ENCODE measurements around the gene AGR2.

DNA sequence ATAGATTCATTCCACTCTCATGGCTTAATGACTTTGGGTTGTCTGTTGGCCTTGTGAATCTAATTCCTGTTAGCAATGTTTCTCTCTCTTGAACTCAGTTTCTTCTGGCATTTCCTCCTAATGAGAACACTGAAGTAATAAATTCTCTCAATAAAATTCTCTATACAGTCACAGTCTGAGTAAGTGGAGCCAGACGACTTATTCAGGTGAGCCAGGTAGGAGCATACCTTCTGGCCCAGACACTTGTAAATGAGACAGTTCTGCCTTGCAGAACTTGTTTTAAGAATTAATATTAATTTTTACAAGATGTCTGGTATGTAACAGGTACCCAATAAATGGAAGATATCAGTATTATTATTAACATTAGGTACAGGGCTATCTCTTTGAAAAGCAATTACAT, 28.6 kb upstream of the AGR2 start:
- TF ChIP-seq, protein P1, sequence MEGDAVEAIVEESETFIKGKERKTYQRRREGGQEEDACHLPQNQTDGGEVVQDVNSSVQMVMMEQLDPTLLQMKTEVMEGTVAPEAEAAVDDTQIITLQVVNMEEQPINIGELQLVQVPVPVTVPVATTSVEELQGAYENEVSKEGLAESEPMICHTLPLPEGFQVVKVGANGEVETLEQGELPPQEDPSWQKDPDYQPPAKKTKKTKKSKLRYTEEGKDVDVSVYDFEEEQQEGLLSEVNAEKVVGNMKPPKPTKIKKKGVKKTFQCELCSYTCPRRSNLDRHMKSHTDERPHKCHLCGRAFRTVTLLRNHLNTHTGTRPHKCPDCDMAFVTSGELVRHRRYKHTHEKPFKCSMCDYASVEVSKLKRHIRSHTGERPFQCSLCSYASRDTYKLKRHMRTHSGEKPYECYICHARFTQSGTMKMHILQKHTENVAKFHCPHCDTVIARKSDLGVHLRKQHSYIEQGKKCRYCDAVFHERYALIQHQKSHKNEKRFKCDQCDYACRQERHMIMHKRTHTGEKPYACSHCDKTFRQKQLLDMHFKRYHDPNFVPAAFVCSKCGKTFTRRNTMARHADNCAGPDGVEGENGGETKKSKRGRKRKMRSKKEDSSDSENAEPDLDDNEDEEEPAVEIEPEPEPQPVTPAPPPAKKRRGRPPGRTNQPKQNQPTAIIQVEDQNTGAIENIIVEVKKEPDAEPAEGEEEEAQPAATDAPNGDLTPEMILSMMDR (IDR thresholded peaks at IDR 0.05; ENCODE audit: poor library complexity), result no peak
- no peak for TF ChIP-seq EZH2 (IDR thresholded peaks at IDR 0.05; ENCODE audit: borderline replicate concordance)

All from hepatocyte (in vitro differentiated cells).